Measurements from ENCODE around the gene CAMKK2. TPM values are rescaled to one million over a fixed set of nuclear protein-coding genes. Genes with fewer than 3 reads are reported as not detected.
A peak's percentile ranks its signal among the peaks of the same experiment; 100 is the strongest.

The CAMKK2 gene
- total and polyA plus RNA-seq, 9 of the 15 experiments (the other 6 are each of a cell fraction or from before 2014, with no cell fraction given): 4.3 to 32.0 (median 18.2) TPM

DNA sequence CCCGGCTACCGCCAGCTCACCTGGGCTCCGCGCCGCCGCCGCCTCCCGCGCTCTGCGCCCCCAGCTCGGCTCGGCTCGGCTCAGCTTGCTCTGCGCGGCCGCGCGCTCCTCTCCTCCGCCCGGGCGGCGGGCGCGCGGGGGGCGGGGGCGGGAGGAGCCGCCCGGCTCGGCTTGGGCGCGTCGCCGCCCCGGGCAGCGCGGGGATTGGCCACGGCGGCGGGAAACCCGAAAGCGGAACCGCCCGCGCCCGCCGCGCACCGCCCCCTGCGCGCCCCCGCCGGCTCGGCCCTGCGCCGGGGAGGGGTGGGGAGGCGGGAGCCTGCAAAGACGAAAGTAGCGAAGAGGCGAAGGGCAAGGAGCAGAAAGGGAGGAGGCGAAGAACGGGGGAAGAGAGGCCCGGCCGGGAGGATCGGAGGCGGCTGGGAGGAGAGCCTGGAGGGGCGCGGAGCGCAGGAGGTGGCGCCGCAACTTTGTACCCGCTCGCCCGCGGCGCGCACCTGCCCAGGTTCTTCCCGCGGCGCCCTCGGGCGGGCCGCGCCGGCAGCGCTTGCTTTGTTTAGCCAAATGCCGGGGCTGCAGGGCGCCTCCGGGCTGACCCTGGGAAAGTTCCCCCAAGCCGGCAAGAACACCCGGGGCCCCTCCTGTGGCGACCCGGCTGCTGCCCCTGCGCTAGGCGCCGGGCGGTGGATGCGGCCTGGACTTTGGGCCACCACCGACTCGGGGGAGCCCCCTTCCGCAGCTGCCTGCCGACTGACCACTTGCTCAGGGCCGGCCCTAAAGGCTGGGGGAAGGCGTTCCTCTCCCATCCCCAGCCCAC, at the start of gene CAMKK2 (continued):
- TF ChIP-seq, protein P1, sequence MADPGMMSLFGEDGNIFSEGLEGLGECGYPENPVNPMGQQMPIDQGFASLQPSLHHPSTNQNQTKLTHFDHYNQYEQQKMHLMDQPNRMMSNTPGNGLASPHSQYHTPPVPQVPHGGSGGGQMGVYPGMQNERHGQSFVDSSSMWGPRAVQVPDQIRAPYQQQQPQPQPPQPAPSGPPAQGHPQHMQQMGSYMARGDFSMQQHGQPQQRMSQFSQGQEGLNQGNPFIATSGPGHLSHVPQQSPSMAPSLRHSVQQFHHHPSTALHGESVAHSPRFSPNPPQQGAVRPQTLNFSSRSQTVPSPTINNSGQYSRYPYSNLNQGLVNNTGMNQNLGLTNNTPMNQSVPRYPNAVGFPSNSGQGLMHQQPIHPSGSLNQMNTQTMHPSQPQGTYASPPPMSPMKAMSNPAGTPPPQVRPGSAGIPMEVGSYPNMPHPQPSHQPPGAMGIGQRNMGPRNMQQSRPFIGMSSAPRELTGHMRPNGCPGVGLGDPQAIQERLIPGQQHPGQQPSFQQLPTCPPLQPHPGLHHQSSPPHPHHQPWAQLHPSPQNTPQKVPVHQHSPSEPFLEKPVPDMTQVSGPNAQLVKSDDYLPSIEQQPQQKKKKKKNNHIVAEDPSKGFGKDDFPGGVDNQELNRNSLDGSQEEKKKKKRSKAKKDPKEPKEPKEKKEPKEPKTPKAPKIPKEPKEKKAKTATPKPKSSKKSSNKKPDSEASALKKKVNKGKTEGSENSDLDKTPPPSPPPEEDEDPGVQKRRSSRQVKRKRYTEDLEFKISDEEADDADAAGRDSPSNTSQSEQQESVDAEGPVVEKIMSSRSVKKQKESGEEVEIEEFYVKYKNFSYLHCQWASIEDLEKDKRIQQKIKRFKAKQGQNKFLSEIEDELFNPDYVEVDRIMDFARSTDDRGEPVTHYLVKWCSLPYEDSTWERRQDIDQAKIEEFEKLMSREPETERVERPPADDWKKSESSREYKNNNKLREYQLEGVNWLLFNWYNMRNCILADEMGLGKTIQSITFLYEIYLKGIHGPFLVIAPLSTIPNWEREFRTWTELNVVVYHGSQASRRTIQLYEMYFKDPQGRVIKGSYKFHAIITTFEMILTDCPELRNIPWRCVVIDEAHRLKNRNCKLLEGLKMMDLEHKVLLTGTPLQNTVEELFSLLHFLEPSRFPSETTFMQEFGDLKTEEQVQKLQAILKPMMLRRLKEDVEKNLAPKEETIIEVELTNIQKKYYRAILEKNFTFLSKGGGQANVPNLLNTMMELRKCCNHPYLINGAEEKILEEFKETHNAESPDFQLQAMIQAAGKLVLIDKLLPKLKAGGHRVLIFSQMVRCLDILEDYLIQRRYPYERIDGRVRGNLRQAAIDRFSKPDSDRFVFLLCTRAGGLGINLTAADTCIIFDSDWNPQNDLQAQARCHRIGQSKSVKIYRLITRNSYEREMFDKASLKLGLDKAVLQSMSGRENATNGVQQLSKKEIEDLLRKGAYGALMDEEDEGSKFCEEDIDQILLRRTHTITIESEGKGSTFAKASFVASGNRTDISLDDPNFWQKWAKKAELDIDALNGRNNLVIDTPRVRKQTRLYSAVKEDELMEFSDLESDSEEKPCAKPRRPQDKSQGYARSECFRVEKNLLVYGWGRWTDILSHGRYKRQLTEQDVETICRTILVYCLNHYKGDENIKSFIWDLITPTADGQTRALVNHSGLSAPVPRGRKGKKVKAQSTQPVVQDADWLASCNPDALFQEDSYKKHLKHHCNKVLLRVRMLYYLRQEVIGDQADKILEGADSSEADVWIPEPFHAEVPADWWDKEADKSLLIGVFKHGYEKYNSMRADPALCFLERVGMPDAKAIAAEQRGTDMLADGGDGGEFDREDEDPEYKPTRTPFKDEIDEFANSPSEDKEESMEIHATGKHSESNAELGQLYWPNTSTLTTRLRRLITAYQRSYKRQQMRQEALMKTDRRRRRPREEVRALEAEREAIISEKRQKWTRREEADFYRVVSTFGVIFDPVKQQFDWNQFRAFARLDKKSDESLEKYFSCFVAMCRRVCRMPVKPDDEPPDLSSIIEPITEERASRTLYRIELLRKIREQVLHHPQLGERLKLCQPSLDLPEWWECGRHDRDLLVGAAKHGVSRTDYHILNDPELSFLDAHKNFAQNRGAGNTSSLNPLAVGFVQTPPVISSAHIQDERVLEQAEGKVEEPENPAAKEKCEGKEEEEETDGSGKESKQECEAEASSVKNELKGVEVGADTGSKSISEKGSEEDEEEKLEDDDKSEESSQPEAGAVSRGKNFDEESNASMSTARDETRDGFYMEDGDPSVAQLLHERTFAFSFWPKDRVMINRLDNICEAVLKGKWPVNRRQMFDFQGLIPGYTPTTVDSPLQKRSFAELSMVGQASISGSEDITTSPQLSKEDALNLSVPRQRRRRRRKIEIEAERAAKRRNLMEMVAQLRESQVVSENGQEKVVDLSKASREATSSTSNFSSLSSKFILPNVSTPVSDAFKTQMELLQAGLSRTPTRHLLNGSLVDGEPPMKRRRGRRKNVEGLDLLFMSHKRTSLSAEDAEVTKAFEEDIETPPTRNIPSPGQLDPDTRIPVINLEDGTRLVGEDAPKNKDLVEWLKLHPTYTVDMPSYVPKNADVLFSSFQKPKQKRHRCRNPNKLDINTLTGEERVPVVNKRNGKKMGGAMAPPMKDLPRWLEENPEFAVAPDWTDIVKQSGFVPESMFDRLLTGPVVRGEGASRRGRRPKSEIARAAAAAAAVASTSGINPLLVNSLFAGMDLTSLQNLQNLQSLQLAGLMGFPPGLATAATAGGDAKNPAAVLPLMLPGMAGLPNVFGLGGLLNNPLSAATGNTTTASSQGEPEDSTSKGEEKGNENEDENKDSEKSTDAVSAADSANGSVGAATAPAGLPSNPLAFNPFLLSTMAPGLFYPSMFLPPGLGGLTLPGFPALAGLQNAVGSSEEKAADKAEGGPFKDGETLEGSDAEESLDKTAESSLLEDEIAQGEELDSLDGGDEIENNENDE (IDR thresholded peaks at IDR 0.05; ENCODE audit: low read depth, low read length): no peak
- TF ChIP-seq HDAC6 (IDR thresholded peaks at IDR 0.05; ENCODE audit: low read depth, low read length) (no peak), BRD9 (IDR thresholded peaks at IDR 0.05; ENCODE audit: low read depth, partially characterized antibody) (no peak), ZBTB1 (CRISPR knock-in tag; IDR thresholded peaks at IDR 0.05; ENCODE audit: borderline replicate concordance, low read depth) (no peak), SRSF3 (IDR thresholded peaks at IDR 0.05; ENCODE audit: insufficient read depth, low read length) (no peak), HNRNPLL (IDR thresholded peaks at IDR 0.05; ENCODE audit: low read depth, low read length, poor library complexity, severe bottlenecking) (peak; percentile 19), NELFE (IDR thresholded peaks at IDR 0.05; ENCODE audit: insufficient read depth, insufficient read length) (no peak), FOXJ3 (CRISPR knock-in tag; IDR thresholded peaks at IDR 0.05) (no peak), POLR3A (IDR thresholded peaks at IDR 0.05; ENCODE audit: borderline replicate concordance, extremely low read depth, insufficient read depth, insufficient read length) (no peak), TGIF2 (CRISPR knock-in tag; IDR thresholded peaks at IDR 0.05) (no peak)
- TF ChIP-seq, protein P2, sequence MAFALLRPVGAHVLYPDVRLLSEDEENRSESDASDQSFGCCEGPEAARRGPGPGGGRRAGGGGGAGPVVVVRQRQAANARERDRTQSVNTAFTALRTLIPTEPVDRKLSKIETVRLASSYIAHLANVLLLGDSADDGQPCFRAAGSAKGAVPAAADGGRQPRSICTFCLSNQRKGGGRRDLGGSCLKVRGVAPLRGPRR (CRISPR knock-in tag; IDR thresholded peaks at IDR 0.05): no peak
- TF ChIP-seq, protein P3, sequence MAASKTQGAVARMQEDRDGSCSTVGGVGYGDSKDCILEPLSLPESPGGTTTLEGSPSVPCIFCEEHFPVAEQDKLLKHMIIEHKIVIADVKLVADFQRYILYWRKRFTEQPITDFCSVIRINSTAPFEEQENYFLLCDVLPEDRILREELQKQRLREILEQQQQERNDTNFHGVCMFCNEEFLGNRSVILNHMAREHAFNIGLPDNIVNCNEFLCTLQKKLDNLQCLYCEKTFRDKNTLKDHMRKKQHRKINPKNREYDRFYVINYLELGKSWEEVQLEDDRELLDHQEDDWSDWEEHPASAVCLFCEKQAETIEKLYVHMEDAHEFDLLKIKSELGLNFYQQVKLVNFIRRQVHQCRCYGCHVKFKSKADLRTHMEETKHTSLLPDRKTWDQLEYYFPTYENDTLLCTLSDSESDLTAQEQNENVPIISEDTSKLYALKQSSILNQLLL (CRISPR knock-in tag; IDR thresholded peaks at IDR 0.05; ENCODE audit: borderline replicate concordance): no peak

Measured in K562 (cell line).